Stimulated activated CD8-positive, alpha-beta memory T cell treated with anti-CD3 and anti-CD28 coated beads, Interleukin-12 subunit alpha, Interleukin-12 subunit beta, amount 100 ng/mL, for 1 hour (primary cell): ENCODE results near the gene ZNF580.

Experiments
- DNase-seq: peaks from one replicate; pipeline ENCODE4 v3.0.0-alpha.2; 2020; ENCODE audit warnings: low read depth

The ZNF580 gene

GRCh38 chr19:55679343-55680257 is 38.8 kb downstream of the ZNF580 start:
- no peak for DNase-seq

- no peak for DNase-seq
Observed at GRCh38 chr19:55680339-55681130, 39.7 kb downstream of the ZNF580 start.

- DNase-seq, result no peak
Observed at GRCh38 chr19:55681131-55682092, 40.6 kb downstream of the ZNF580 start.

GRCh38 chr19:55683449-55684261 is 42.9 kb downstream of the ZNF580 start:
- DNase-seq, result no peak

GRCh38 chr19:55684946-55685681 is 44.3 kb downstream of the ZNF580 start:
- no peak for DNase-seq

- no peak for DNase-seq
Observed at GRCh38 chr19:55685776-55686175, 45.0 kb downstream of the ZNF580 start.

- DNase-seq, result no peak
Observed at GRCh38 chr19:55686311-55687050, 45.7 kb downstream of the ZNF580 start.

- no peak for DNase-seq
Observed at GRCh38 chr19:55687281-55688201, 46.7 kb downstream of the ZNF580 start.

GRCh38 chr19:55688422-55689218 is 47.8 kb downstream of the ZNF580 start:
- DNase-seq, result no peak

GRCh38 chr19:55689411-55690108 is 48.8 kb downstream of the ZNF580 start:
- DNase-seq, result no peak

- DNase-seq, result no peak
Observed at GRCh38 chr19:55690109-55690768, 49.4 kb downstream of the ZNF580 start.

GRCh38 chr19:55690769-55691545 is 50.2 kb downstream of the ZNF580 start:
- no peak for DNase-seq

GRCh38 chr19:55691561-55692481 is 51.0 kb downstream of the ZNF580 start:
- DNase-seq, result no peak

- DNase-seq, result no peak
Observed at GRCh38 chr19:55692681-55693081, 51.9 kb downstream of the ZNF580 start.
